ENCODE measurements around the gene NAV3.

DNA sequence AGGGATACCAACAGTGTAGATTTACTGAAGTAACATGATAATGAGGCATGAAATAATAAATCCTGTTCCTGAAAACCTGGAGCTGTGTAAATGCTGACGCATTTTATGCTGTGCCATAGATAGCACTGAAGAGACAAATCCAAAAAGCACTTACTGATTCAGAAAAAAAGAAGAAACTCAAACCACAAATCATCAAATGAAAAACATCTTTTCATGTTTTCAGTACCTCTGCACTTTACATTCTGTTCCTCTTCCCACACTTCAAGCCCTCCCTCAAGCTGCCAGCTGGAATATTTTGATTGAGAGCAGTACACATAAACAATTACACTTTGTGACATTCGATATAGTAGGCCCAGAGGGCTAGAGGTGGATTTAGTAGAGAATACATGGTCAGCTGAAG is 362.3 kb downstream of the NAV3 start:
- TF ChIP-seq, protein P1, sequence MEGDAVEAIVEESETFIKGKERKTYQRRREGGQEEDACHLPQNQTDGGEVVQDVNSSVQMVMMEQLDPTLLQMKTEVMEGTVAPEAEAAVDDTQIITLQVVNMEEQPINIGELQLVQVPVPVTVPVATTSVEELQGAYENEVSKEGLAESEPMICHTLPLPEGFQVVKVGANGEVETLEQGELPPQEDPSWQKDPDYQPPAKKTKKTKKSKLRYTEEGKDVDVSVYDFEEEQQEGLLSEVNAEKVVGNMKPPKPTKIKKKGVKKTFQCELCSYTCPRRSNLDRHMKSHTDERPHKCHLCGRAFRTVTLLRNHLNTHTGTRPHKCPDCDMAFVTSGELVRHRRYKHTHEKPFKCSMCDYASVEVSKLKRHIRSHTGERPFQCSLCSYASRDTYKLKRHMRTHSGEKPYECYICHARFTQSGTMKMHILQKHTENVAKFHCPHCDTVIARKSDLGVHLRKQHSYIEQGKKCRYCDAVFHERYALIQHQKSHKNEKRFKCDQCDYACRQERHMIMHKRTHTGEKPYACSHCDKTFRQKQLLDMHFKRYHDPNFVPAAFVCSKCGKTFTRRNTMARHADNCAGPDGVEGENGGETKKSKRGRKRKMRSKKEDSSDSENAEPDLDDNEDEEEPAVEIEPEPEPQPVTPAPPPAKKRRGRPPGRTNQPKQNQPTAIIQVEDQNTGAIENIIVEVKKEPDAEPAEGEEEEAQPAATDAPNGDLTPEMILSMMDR (IDR thresholded peaks at IDR 0.05; ENCODE audit: low read depth, low read length, poor library complexity, severe bottlenecking): no peak
- no peak for TF ChIP-seq EZH2phosphoT487 (IDR thresholded peaks at IDR 0.05; ENCODE audit: borderline replicate concordance, low read length)
